ENCODE results near the gene HERC4. TPM values are rescaled to one million over a fixed set of nuclear protein-coding genes. Genes with fewer than 3 reads are reported as not detected.
"Not testable (repeated sequence)": the region's sequence is repeated elsewhere in the genome, so short reads cannot be mapped to it uniquely, and the experiment has no call there.

HERC4 gene
- total RNA-seq, 3 donors from 2014 or later = 54.1 to 72.2 (median 62.3) TPM

DNA sequence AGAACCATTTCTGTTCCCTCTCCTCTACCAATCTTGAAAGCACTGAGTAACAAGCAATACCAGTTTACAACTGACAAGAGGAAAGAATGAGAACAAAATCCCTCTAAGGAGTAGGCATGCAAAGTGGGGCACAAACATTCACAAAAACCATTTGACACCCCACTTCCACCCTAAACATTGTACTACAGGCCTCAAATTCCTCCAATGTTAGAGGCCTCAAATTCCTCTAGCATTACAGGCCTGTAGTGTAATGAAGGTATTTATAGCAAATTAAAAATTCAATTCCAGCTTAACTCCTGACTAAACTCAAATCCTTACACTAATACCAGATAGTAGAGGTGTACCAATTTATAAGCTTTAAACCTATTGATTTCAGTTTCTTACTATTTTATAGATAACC lies 105.2 kb downstream of the HERC4 start:
- Histone ChIP-seq H3K9me3 (peaks cover 5% of the 10 kb centered on the region), H3K4me1 (ENCODE audit: low read depth) (no peaks in the 10 kb centered on the region), H3K4me3 (no peak overlapping the region), H3K36me3 (ENCODE audit: low read depth) (no peaks in the 10 kb centered on the region)
- TF ChIP-seq, protein P1, sequence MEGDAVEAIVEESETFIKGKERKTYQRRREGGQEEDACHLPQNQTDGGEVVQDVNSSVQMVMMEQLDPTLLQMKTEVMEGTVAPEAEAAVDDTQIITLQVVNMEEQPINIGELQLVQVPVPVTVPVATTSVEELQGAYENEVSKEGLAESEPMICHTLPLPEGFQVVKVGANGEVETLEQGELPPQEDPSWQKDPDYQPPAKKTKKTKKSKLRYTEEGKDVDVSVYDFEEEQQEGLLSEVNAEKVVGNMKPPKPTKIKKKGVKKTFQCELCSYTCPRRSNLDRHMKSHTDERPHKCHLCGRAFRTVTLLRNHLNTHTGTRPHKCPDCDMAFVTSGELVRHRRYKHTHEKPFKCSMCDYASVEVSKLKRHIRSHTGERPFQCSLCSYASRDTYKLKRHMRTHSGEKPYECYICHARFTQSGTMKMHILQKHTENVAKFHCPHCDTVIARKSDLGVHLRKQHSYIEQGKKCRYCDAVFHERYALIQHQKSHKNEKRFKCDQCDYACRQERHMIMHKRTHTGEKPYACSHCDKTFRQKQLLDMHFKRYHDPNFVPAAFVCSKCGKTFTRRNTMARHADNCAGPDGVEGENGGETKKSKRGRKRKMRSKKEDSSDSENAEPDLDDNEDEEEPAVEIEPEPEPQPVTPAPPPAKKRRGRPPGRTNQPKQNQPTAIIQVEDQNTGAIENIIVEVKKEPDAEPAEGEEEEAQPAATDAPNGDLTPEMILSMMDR (IDR thresholded peaks at IDR 0.05) = no peak
- intact Hi-C loops (cut with DNase I, micrococcal nuclease) = no loop called here
- ATAC-seq (no peak), DNase-seq (no peak)

- H3K4me3 ChIP-seq; DNase-seq; H3K36me3 ChIP-seq (ENCODE audit: low read depth); intact Hi-C loops (cut with DNase I, micrococcal nuclease); H3K4me1 ChIP-seq (ENCODE audit: low read depth); H3K9me3 ChIP-seq; ATAC-seq: not testable (repeated sequence)
Measured at GRCh38 chr10:67966035-67966434, 109.0 kb downstream of the HERC4 start.

DNA sequence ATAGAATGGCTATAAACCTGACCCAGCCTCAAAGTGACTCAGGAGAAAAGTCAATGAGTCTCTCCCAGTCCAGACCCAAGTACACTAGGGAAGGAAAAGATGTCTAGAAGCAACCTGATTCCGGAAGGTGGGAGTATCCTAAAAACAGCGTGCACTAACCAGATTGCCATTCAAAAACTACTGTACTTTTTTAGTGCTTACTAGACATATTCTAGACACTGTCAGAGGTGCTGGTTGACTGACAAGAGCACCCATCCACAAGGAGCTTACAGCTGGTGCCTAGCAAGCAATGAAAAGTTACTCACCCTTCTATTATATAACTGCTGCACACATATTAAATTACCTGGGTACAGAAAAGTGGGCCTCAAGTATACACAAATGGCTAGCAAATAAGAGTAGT lies 109.6 kb downstream of the HERC4 start:
- no peak overlapping the region for H3K4me3 ChIP-seq
- TF ChIP-seq, protein P1 (IDR thresholded peaks at IDR 0.05) = no peak
- H3K36me3 ChIP-seq (ENCODE audit: low read depth) = no peaks in the 10 kb centered on the region
- H3K4me1 ChIP-seq (ENCODE audit: low read depth) = no peaks in the 10 kb centered on the region
- ATAC-seq (no peak), DNase-seq (no peak)
- no peaks in the 10 kb centered on the region for H3K9me3 ChIP-seq
- intact Hi-C loops (cut with DNase I, micrococcal nuclease) = no loop called here

DNA sequence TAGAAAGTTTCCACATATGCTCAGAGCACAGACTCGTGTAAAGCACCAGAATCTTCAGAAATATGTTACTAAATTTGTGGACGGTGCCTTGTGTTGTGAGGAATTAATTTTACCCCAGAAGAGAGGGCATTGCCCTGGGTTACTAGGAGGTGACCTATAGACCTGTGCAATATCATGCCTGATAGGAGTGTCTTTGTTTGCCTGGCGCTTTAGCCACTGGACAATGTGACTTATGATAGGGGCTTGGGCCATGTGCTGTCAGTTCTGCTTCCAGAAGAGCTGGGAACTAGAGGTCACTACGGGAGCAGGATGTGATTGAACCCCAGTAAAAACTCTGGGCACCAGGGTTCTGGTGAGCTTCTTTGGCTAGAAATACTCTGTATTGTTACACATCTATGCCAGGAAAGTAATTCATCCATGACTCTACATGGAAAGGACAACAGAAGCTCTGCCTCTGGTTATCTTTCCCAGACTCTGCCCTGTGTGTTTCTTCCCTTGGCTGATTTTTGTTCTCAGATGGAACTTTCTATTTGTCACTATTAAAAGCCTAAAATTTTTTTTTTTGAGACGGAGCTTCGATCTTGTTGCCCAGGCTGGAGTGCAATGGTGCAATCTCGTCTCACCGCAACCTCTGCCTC lies 115.1 kb downstream of the HERC4 start:
- ATAC-seq = no peak
- intact Hi-C loops (cut with DNase I, micrococcal nuclease) = no loop called here
- H3K4me3 ChIP-seq = no peak overlapping the region
- no peaks in the 10 kb centered on the region for H3K36me3 ChIP-seq (ENCODE audit: low read depth)
- no peaks in the 10 kb centered on the region for H3K4me1 ChIP-seq (ENCODE audit: low read depth)
- H3K9me3 ChIP-seq = no peaks in the 10 kb centered on the region
- DNase-seq = no peak
- TF ChIP-seq, protein P1 (IDR thresholded peaks at IDR 0.05) = no peak

- H3K4me1 ChIP-seq (ENCODE audit: low read depth) = no peaks in the 10 kb centered on the region
- intact Hi-C loops (cut with DNase I, micrococcal nuclease) = no loop called here
- H3K9me3 ChIP-seq = no peaks in the 10 kb centered on the region
- H3K4me3 ChIP-seq = no peak overlapping the region
- no peak for ATAC-seq
- H3K36me3 ChIP-seq (ENCODE audit: low read depth) = peaks cover 6% of the 10 kb centered on the region
- no peak for DNase-seq
- TF ChIP-seq, protein P1 (IDR thresholded peaks at IDR 0.05) = no peak
Measured at GRCh38 chr10:67955614-67956013, 119.5 kb downstream of the HERC4 start.

DNA sequence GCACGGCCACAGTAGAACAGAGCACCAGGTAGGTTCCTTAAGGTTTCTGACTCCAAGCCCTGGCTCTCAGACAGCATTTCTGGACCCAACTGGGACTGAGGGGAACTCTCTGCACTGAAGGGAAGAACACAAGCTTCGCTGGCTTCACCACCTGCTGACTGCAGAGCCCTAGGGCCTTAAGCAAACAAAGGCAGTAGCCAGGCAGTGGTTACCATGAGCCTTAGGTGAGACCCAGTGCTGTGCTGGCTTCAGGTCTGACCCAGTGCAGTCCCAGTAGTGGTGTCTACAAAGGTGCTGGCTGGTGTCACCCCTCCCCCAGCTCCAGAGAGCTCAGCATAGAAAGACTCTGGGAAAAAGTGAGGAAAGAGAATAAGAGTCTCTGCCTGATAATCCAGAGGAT lies 131.2 kb downstream of the HERC4 start:
- H3K4me3 ChIP-seq = no peak overlapping the region
- no peak for DNase-seq
- no peak for ATAC-seq
- intact Hi-C loops (cut with DNase I, micrococcal nuclease) = no loop called here
- TF ChIP-seq, protein P1 (IDR thresholded peaks at IDR 0.05) = no peak
- no peaks in the 10 kb centered on the region for H3K9me3 ChIP-seq
- no peaks in the 10 kb centered on the region for H3K4me1 ChIP-seq (ENCODE audit: low read depth)
- no peaks in the 10 kb centered on the region for H3K36me3 ChIP-seq (ENCODE audit: low read depth)
